K562 (cell line): ENCODE results near the gene PUSL1. TPM values are rescaled to one million over a fixed set of nuclear protein-coding genes. Genes with fewer than 3 reads are reported as not detected.

Experiments used
- ATF7 ChIP-seq: fragments of 450-650 bp; IDR thresholded peaks from 2 replicates; pipeline ENCODE4 v1.7.1; 2014; ENCODE audit warnings: mild to moderate bottlenecking, moderate library complexity
- CHD7 ChIP-seq: fragments of 200-600 bp; sonication (generic); IDR thresholded peaks from one replicate; pipeline ENCODE4 v1.6.1; 2012; ENCODE audit warnings: mild to moderate bottlenecking, low read depth, low read length, inconsistent platforms
- FOSL1 ChIP-seq: fragments of 200-800 bp; sonication (Bioruptor generic); conservative IDR thresholded peaks from 2 replicates; pipeline ENCODE4 v1.6.1; 2016; ENCODE audit warnings: missing genetic modification characterization, missing compliant biosample characterization
- PBX2 ChIP-seq, 2 experiments: IDR thresholded peaks in 1 of 2; conservative IDR thresholded peaks in 1 of 2; 2 replicates each; pipeline ENCODE4 v1.6.1; 2016; ENCODE audit warnings: low read depth in 2 of 2, mild to moderate bottlenecking in 1 of 2, missing compliant biosample characterization in 1 of 2, missing genetic modification characterization in 1 of 2, moderate library complexity in 1 of 2
- TSC22D4 ChIP-seq: fragments of 450-650 bp; IDR thresholded peaks from 2 replicates; pipeline ENCODE4 v1.6.1; 2016; ENCODE audit warnings: missing genetic modification characterization, missing biosample characterization, control low read depth
- ZNF224 ChIP-seq: sonication (generic); formaldehyde crosslinking; IDR thresholded peaks from 2 replicates; pipeline ENCODE4 v1.8.0; 2022; ENCODE audit warnings: mild to moderate bottlenecking, missing genetic modification reagents
- polyA plus RNA-seq, 8 experiments: library from polyadenylated mRNA; depleted of rRNA in 4 of 8; stranded (reverse) in 5 of 8; unstranded in 3 of 8; fragments of >200 nt; fragmentation: Nextera tagmentation in 2 of 8; fragmentation: Illumina TruSeq in 1 of 8; extraction: Ambion mirVana in 2 of 8; extraction: Trizol in 1 of 8; gene quantifications; 2 replicates each; pipeline versions ENCODE4 v1.2.1 to v1.2.3, GENCODE V29; 2011 to 2014; ENCODE audit warnings: inconsistent platforms in 1 of 8, missing spikeins in 1 of 8
- total RNA-seq, 7 experiments: library from RNA; depleted of rRNA in 6 of 7; stranded (reverse); fragments of >200 nt in 6 of 7; fragmentation: Illumina TruSeq in 2 of 7; extraction: Trizol in 2 of 7; gene quantifications; 2 replicates each; pipeline versions ENCODE4 v1.2.1 to v1.2.3, GENCODE V29; 2011 to 2021; ENCODE audit warnings: low replicate concordance in 1 of 7

The PUSL1 gene
- total and polyA plus RNA-seq, 9 of the 15 experiments (the other 6 are each of a cell fraction or from before 2014, with no cell fraction given): 0.62 to 86.9 (median 13.6) TPM

GRCh38 chr1:1347663-1348419 lies 39.4 kb downstream of the PUSL1 start (continued):
- no peak for TF ChIP-seq CHD7
- TF ChIP-seq PBX2 (CRISPR knock-in tag; IDR thresholded peaks at IDR 0.05; ENCODE audit: low read depth): no peak
- TF ChIP-seq PBX2 (tag; conservative IDR thresholded peaks at IDR 0.05; ENCODE audit: low read depth): no peak
- TF ChIP-seq TSC22D4 (tag): no peak
- TF ChIP-seq ATF7: no peak
- no peak for TF ChIP-seq ZNF224 (CRISPR knock-in tag)
- no peak for TF ChIP-seq FOSL1 (tag)
